ENCODE data around the gene CENATAC. TPM values are rescaled to one million over a fixed set of nuclear protein-coding genes. Genes with fewer than 3 reads are reported as not detected.
"Not testable (repeated sequence)": the region's sequence is repeated elsewhere in the genome, so short reads cannot be mapped to it uniquely, and the experiment has no call there.

CENATAC gene
- total RNA-seq, 1 experiment from 2014 or later, result 7.2 TPM

DNA sequence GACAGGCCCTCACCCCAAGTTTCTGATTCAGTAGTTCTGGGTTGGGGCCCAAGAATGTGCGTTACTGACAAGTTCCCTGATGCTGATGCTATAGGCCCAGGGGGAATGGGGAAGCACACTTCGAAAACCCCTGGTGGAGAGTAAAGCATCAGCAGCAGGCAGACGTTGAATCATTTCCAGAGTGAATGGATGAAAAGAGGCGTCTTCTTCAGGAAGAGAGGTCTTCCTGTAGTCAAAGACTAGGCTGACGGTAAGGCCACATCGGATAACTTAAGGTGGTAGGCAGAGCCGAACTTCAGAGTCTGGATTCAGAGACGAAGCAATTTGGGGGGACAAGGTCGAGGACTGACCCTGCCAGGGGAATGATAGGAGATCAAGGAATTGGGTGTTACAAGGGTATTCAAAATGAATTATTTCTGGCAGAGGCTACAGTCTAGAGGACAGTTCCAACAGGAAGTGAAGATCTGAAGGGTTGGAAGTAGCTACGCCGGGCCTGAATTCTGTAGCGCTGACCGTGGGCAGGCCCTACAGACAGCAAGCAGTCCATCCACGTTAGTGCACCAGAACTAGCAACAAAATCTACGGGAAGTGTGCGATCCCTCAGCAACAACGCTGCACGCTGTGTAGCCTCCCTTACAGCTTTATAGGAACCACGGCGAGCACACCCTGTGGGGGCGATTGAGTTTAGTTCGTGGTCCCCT lies 862 bp upstream of the CENATAC start:
- peak; percentile 34 for DNase-seq (ENCODE audit: low read depth)

DNA sequence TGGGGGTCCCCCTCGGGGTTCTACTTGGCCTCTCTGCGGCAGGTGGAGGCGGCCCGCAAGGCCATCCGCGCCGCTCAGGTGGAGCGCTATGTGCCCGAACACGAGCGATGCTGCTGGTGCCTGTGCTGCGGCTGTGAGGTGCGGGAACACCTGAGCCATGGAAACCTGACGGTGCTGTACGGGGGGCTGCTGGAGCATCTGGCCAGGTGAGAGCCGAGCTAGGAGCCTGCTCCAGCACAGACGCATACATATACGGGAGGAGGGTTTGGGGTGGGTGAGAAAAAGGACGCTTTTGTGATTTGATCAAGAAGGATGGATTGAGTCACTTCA lies 415 bp downstream of the CENATAC start:
- no peak for DNase-seq (ENCODE audit: low read depth)

DNA sequence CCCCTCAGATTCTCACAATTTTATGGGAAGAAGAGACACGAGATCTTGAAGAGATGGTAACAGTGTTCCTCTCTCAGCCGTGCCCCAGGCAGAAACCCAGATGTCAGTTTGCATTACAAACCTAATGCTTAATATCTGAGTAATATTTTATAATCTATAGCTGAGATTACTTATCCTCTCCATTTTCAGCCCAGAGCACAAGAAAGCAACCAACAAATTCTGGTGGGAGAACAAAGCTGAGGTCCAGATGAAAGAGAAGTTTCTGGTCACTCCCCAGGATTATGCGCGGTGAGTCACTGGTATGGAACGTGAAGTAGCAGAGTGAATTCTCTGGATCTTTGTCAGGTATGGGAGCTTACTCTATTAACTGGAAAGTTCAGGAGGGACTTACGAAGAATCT lies 884 bp downstream of the CENATAC start:
- DNase-seq (ENCODE audit: low read depth), result peak; percentile 78

DNA sequence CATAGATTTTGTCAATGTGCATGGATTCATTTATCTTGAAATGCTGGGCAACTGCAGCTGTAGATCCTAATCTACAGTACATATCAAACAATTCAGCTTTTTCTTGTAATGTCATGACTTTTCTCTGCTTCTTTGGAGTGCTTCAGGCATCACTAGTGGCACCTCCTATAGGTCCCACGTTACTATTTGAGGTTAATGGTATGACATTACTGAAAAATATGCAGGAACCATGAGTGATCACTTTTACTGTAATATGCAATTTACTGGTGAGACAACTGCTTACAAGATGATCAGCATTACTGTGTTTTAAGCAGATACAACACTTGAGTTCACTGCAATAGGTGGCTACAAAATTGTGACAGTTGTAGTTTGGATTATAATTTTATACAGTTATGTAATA lies 3.0 kb downstream of the CENATAC start:
- DNase-seq (ENCODE audit: low read depth), result peak; percentile 10

DNA sequence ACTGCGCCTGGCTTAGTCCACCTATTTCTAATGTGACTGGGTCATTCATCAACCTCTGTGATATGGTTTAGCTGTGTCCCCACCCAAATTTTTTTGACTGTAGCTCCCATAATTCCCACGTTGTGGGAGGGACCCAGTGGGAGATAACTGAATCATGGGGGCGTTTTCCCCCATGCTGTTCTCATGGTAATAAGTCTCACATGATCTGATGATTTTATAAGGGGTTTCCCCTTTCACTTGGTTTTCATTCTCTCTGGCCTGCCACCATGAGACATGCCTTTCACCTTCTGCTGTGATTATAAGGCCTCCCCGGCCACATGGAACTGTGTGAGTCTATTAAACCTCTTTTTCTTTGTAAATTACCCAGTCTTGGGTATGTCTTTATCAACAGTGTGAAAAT lies 8.7 kb downstream of the CENATAC start:
- DNase-seq (ENCODE audit: low read depth), result no peak

DNA sequence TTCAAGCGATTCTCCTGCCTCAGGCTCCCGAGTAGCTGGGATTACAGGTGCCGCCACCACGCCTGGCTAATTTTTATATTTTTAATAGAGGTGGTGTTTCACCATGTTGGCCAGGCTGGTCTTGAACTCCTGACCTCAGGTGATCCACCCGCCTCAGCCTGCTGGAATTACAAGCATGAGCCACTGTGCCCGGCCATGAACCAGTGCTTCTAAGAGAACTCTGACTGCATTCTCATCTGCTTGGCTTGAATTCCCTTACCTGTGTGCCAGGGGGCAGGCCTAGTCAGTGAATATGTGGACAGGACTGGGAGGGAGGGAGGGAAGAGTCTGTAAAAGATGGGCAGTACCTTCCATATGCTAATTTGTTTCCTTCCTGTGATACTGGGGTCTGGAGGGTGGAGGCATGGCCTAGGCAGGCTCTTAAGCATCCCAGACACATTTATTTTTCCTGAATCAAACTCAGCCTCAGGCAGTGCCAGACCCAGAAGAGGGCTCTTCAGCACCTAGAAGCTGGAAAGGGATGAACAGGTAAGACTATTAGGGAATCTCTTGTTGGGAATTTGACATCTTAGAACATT lies 13.6 kb downstream of the CENATAC start:
- no peak for DNase-seq (ENCODE audit: low read depth)

DNA sequence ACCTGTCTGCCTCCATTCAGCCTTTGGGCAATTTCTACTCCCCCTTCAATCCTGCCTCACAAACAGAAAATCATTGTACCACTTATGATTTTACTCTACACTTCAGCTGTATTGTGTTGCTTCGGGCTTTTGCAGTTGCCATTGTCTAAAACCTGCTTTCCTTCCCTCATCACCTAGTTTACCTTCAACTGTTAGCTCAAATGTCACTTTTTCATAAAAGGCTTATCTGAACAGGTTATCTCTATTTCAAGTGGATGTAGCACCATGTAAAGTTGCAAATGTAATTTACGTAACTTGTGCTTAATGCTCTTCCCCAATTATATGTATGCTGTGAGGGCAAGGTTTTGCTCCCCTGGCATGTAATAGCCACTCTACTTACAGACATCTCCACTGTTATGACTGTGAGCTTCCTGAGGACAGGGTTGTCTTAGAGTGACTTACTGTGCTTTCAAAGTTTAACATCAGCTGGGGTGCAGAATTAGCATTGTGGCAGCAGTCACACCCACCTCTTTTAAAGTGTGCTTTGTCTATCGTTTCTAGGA lies 14.8 kb downstream of the CENATAC start:
- no peak for DNase-seq (ENCODE audit: low read depth)

DNA sequence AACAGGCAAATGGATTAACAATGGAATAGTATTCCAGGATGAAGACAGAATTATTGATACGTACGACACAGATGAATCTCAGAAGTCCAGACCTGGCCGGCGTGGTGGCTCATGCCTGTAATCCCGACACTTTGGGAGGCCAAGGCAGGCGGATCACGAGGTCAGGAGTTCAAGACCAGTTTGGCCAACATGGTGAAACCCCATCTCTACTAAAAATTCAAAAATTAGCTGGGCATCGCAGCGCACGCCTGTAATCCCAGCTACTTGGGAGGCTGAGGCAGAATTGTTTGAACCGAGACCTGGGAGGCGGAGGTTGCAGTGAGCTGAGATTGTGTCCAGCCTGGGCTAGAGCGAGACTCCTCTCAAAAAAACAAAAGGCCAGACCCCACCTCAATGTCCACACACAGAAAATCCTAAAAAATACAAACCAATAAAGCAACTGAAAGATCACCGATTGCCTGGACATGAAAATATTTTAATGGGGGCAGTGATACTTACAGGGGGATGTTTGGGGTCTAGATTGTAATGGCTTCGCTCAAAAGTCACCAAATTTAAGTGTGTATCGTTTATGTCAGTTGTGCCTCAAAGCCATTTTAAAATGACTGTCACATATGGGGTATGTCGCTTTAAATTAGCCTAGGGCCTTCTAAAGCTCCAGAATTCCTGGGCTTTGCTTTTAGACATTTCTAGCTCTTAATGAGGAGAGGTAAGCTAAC lies 16.4 kb downstream of the CENATAC start:
- DNase-seq (ENCODE audit: low read depth), result no peak

DNA sequence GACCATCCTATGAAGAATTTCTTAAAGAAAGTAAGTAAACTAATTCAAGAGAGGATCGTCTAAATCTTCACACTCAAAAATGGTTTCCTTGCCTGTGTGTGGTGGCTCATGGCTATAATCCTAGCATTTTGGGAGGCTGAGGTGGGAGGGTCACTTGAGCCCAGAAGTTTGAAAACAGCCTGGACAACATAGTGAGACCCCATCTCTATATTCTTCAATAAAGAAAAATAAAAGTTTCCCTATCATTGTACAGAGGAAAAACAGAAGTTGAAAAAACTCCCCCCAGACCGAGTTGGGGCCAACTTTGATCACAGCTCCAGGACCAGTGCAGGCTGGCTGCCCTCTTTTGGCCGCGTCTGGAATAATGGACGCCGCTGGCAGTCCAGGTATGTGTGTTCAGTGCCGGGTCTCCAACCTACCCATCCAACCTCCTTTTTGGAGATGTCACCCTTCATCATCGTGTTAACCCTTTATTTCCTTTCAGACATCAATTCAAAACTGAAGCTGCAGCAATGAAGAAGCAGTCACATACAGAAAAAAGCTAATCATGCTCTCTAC lies 17.2 kb downstream of the CENATAC start:
- no peak for DNase-seq (ENCODE audit: low read depth)

DNA sequence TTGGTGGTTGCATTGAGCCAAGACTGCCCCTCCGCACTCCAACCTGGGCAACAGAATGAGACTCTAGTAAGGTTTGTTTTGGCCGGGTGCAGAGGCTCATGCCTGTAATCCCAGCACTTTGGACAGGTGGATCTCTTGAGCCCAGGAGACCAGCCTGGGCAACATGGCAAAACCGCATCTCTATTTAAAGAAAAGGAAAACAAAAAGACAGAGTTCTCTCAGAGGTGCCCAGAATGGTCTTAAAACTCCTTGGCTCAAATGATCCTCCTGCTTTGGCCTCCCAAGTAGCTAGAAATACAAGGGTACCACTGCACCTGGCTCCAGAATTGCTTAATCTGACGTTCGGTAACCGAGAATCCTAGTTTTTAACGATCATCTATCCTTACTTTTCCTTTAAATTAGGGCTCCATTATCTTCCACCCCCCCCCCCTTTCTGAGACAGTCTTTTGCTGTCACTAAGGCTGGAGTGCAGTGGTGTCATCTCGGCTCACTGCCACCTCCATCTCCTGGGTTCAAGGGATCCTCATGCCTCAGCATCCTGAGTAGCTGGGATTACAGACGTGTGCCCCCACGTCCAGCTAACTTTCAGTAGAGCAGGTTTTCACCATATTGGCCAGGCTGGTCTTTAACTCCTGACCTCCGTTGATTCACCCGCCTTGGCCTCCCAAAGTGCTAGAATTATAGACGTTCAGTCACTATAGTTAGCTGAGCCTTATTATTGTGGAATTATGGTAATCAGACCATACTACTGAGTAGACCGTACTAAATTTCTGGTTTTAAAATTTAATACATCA lies 18.5 kb downstream of the CENATAC start:
- DNase-seq (ENCODE audit: low read depth), result no peak

DNA sequence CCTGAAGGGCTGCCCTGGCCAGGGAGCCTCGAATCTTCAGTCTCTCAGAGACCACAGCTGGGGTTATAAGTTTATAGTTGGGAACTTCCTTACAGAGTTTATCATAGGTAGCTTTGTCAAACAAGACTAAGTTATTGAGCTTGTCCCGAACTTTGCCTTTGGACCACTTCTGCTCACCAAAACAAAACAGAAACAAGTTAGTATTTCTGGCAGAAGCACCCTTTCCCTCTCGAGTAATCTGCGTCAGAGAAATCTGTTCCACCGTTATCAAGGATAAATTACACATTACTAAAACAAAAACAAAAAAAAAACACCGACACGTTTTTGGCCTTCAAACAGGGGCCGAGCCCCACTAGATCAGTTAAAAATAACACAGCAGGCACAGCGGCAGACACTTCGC lies 19.4 kb downstream of the CENATAC start:
- not testable (repeated sequence) for DNase-seq (ENCODE audit: low read depth)

DNA sequence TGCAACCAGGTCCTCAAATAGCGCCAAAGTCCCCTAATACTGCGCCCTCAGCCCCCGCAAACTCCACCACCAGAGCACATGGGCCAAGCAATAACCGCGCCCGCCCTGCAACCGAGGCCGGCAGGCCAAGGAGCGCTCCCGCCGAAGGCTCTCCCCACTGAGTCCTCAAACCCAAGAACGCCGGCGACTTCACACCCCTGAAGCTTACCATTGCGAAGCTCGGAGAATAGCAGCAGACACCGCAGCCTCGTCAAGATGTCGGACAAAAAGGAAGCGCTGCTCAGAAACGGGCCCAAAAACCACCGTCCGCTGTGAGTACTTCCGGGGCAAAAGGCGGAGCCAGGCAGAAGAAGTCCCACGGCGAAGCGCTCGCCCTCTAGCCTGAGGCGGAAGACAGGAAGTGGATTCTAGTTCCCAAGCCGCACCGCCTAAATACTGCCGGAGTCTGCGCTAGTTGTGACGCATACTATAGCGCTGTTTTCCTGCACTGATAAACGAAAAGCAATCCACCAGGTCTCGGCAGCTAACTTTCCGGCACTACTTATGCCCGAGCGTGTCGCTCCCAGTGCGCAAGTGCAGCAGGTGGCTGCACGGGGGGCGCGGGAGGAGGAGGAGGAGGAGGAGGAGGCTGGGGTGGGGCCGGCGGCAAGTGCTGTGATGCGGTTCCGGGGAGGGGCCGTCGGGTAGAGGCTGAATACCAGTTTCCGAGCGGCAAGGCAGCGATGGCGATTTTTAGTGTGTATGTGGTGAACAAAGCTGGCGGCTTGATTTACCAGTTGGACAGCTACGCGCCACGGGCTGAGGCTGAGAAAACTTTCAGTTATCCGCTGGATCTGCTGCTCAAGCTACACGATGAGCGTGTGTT lies 20.4 kb downstream of the CENATAC start, which contains the start of the genes RPS25 and TRAPPC4:
TSS of gene RPS25 (minus strand) at position 270 of the 865 bp plus-strand sequence. CDS start at position 211, 59 bp downstream.
TSS of gene TRAPPC4 (plus strand) at position 693 of the 865 bp plus-strand sequence. CDS start at position 723, 30 bp downstream.
- peak; percentile 96 for DNase-seq (ENCODE audit: low read depth)

DNA sequence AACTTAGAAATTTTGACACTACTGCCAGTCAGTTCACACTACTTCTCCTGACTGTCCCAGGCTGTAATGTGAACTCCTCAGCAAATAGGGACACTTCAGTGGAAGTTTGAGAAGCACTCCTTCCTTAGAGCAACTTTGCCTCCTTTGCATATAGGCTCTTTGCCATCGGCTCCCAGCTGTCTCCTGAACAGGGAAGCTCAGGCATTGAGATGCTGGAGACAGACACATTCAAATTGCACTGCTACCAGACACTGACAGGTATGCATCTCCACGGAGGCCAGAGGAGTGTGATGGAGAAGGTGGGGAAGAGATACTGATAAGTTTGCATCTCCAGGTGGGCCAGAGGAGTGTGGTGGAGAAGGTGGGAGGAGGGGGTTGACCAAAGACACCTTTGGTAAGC lies 22.1 kb downstream of the CENATAC start:
- DNase-seq (ENCODE audit: low read depth), result no peak

DNA sequence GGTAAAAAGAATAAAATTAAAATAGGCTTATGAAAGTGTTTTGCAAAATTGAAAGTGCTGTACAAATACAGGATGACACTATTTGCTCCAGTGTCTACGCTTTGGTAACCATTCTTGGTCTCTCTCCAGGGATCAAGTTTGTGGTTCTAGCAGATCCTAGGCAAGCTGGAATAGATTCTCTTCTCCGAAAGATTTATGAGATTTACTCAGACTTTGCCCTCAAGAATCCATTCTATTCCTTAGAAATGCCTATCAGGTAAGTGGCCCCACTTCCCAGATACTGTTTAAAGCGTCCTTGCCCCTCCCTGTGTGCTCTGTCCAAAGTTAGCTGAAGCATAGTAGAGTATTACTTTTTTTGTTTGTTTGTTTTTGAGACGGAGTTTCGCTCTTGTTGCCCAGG lies 23.7 kb downstream of the CENATAC start:
- no peak for DNase-seq (ENCODE audit: low read depth)

DNA sequence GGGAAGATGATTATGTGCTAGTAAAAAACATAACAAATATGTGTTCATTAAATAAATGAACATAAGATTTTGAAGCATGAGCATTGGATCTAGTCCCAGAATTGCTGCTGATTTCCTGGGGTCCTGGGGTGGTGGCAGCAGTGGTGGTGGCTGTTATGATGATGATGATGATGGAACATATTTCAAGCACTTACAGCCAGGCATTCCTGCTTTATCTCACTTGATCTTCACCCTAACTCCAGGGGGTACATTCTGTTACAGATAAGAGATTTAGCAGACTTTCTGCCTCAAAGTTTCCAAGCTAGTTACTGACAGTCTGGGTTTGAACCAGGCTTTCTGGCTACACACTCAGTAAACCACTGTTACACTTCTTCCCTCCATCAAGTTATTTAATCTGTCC lies 25.8 kb downstream of the CENATAC start:
- DNase-seq (ENCODE audit: low read depth), result no peak

DNA sequence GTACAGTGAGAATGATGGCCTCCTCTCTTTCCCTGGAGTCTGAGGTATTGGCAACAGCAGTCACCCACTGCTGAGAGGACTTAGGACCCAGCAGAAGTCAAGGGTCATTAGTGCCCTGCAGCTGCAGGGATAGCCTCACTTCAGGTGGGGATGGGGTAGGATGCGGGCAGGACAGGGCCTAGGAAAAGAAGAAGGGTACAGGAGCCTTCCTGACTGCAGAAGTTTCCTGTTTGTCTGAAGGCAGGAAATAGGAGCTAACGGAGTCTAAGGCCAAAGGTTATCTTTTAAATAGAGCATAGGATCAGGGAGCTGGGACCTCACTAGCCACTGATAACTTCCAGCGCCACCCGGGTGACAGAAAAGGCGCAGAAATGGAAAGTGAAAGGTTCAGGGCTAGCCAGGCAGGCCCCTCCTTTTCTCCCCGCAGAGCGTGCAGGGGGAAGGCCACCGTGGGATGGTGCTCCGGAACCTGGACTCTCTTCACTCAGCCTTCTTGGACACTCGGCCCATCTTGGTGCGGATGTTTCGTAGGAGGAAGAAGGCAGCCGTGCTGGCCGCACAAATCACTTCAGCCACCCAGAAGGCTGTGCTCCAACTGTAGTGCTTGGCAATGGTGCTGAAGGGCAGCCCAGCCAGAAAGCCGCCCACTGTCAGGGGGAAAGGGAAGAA lies 26.6 kb downstream of the CENATAC start:
- no peak for DNase-seq (ENCODE audit: low read depth)

DNA sequence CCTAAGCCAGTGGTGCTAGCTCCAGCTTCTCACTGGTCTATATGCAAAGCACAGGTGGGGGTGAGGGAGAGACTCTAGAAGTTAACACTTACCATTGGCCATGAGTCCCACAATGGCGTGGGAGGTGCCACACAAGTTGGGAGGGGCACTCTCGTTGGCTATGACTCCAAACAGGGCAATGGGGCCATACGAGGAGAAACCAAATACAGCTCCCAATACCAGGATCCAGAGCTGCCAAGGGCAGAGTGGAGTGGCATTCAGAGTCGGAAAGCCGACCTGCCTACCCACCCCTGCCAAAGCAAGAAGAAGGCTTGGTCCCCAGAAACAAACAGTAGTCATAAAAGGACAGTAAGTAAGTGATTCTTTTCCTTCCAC lies 27.1 kb downstream of the CENATAC start:
- DNase-seq (ENCODE audit: low read depth), result no peak

DNA sequence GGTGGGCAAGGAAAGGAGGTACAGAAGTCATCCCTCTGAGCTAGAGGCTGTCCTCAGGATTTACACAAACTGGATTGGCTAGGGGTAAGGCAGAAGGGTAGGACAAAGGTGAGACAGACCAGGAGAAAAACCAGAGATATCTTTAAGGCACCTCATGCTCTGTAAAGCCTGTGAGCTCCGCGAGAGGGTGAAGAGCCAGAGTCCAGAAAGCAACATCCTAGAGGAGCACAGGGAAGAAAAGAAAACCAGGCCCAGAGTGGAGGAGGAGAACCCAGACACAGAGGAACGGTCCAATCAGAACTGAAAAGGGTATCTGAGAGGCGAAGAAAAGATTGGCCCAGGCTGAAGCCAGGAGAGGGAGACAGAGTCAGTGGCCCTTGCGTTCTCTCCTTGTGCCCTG lies 27.6 kb downstream of the CENATAC start:
- DNase-seq (ENCODE audit: low read depth), result no peak

DNA sequence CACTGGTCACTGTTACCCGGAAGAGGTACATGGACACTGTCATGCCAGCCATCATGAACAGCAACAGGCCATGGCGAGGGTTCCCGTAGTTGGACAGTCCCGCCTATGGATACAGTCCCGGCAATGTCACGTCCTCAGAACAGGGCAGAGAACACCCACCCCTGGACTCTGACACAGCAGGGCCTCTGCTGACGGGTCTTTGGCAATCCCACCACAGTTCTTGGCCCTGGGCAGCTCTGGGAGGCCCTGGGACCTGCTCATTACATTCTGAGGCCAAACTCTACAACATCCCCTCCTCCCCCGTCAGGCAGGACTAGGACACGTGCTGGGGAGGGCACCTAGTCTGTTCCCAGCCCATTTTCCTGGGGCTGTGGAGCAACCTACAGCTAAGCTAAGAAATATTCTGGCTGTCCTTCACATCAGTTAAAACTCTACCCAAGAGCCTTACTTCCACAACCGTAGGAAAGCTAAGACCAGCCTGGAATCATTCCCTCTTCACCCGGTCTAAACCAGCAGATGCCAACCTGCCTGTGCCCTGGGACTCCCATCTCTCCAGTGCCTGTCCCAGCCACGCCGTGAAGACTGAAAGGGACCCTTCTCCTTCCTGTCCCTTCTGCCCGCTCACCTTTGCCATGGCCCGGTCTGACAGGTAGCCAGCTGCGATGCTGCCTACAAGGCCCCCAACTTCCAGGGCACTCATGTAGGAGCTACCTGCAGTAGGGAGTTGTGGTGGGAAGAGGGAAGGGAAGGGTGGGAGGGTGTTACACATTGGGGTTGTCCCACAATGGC lies 28.2 kb downstream of the CENATAC start:
- DNase-seq (ENCODE audit: low read depth), result no peak

Measured in RPMI7951 (cell line).